ENCODE results near the gene FUT9.

The FUT9 gene

GRCh38 chr6:96227135-96227534 lies 211.4 kb downstream of the FUT9 start:
- DNase-seq (ENCODE audit: low read depth, low spot score): no peak
- in situ Hi-C loops (cut with HindIII; ENCODE audit: low sequenced_read_pairs): no loop called here

GRCh38 chr6:96234444-96234843 lies 218.7 kb downstream of the FUT9 start:
- no peak overlapping the region for H3K4me3 ChIP-seq (ENCODE audit: low read depth, low read length)
- DNase-seq (ENCODE audit: low read depth, low spot score): peak; percentile 62
- no peak for TF ChIP-seq CTCF (IDR thresholded peaks at IDR 0.05; ENCODE audit: low read depth, low read length)
- in situ Hi-C loops (cut with HindIII; ENCODE audit: low sequenced_read_pairs): no loop called here

More at GRCh38 chr6:96227135-96227534, 211.4 kb downstream of the FUT9 start:
- TF ChIP-seq CTCF (IDR thresholded peaks at IDR 0.05; ENCODE audit: low read depth, low read length): no peak
- no peak overlapping the region for H3K4me3 ChIP-seq (ENCODE audit: low read depth, low read length)

GRCh38 chr6:96235927-96236326 lies 220.2 kb downstream of the FUT9 start:
- H3K4me3 ChIP-seq (ENCODE audit: low read depth, low read length): no peak overlapping the region
- DNase-seq (ENCODE audit: low read depth, low spot score): peak; percentile 86
- in situ Hi-C loops (cut with HindIII; ENCODE audit: low sequenced_read_pairs): no loop called here
- TF ChIP-seq CTCF (IDR thresholded peaks at IDR 0.05; ENCODE audit: low read depth, low read length): no peak

GRCh38 chr6:96236471-96236870 lies 220.7 kb downstream of the FUT9 start:
- no peak for TF ChIP-seq CTCF (IDR thresholded peaks at IDR 0.05; ENCODE audit: low read depth, low read length)
- in situ Hi-C loops (cut with HindIII; ENCODE audit: low sequenced_read_pairs): no loop called here
- DNase-seq (ENCODE audit: low read depth, low spot score): peak; percentile 54
- H3K4me3 ChIP-seq (ENCODE audit: low read depth, low read length): no peak overlapping the region

GRCh38 chr6:96237638-96238347 lies 222.0 kb downstream of the FUT9 start:
- DNase-seq (ENCODE audit: low read depth, low spot score): no peak
- in situ Hi-C loops (cut with HindIII; ENCODE audit: low sequenced_read_pairs): no loop called here
- TF ChIP-seq CTCF (IDR thresholded peaks at IDR 0.05; ENCODE audit: low read depth, low read length): no peak
- H3K4me3 ChIP-seq (ENCODE audit: low read depth, low read length): no peak overlapping the region

GRCh38 chr6:96246563-96246962 lies 230.8 kb downstream of the FUT9 start:
- in situ Hi-C loops (cut with HindIII; ENCODE audit: low sequenced_read_pairs): no loop called here
- no peak overlapping the region for H3K4me3 ChIP-seq (ENCODE audit: low read depth, low read length)
- DNase-seq (ENCODE audit: low read depth, low spot score): no peak
- TF ChIP-seq CTCF (IDR thresholded peaks at IDR 0.05; ENCODE audit: low read depth, low read length): no peak
